GM13976 (cell line): Measurements from ENCODE around the gene EDC3.
A peak's percentile ranks its signal among the peaks of the same experiment; 100 is the strongest.
"Not testable (repeated sequence)": the region's sequence is repeated elsewhere in the genome, so short reads cannot be mapped to it uniquely, and the experiment has no call there.

ENCODE experiments used
- DNase-seq: peaks from one replicate; pipeline ENCODE4 v3.0.0; 2012; ENCODE audit warnings: low spot score
- CTCF ChIP-seq: IDR thresholded peaks from 2 replicates; pipeline ENCODE4 v1.5.1; 2012; ENCODE audit warnings: borderline replicate concordance, mild to moderate bottlenecking; ENCODE audit not compliant: insufficient read depth; ENCODE audit errors: extremely low read depth, missing control alignments, control extremely low read depth
- in situ Hi-C: fragments of 300-500 bp; cut with MboI; formaldehyde crosslinking; loops from one replicate; pipeline ENCODE4 v1.12.0; 2022; ENCODE audit warnings: low sequenced_read_pairs, mixed read lengths, inconsistent platforms; ENCODE audit not compliant: unreplicated experiment

The EDC3 gene

GRCh38 chr15:74603026-74603788, 92.6 kb downstream of the EDC3 start:
- TF ChIP-seq CTCF = no peak
- no peak for DNase-seq
- in situ Hi-C loops = no loop called here

- in situ Hi-C loops = no loop called here
- no peak for DNase-seq
- TF ChIP-seq CTCF = no peak
These were observed 96.7 kb downstream of the EDC3 start for GRCh38 chr15:74599156-74599555.

GRCh38 chr15:74598126-74598842, 97.5 kb downstream of the EDC3 start:
- TF ChIP-seq CTCF = no peak
- DNase-seq = peak; percentile 99
- in situ Hi-C loops = no loop called here

- DNase-seq, in situ Hi-C loops: not testable (repeated sequence)
These were observed 98.6 kb downstream of the EDC3 start for GRCh38 chr15:74597146-74597705.

GRCh38 chr15:74596736-74597135, 99.1 kb downstream of the EDC3 start:
- DNase-seq, in situ Hi-C loops: not testable (repeated sequence)

- no peak for TF ChIP-seq CTCF
- in situ Hi-C loops = no loop called here
- DNase-seq = no peak
These were observed 100.6 kb downstream of the EDC3 start for GRCh38 chr15:74595271-74595670.

- DNase-seq = no peak
- in situ Hi-C loops = no loop called here
- no peak for TF ChIP-seq CTCF
These were observed 101.4 kb downstream of the EDC3 start for GRCh38 chr15:74594455-74594854.
